ENCODE results near the gene SLC7A6OS.
"Not testable (repeated sequence)": the region's sequence is repeated elsewhere in the genome, so short reads cannot be mapped to it uniquely, and the experiment has no call there.

The SLC7A6OS gene

GRCh38 chr16:68298907-68299561, 11.7 kb downstream of the SLC7A6OS start:
- no peak for DNase-seq (ENCODE audit: low read depth)

GRCh38 chr16:68298312-68298711, 12.4 kb downstream of the SLC7A6OS start:
- DNase-seq (ENCODE audit: low read depth): no peak

- no peak for DNase-seq (ENCODE audit: low read depth)
Observed at GRCh38 chr16:68297908-68298307, 12.8 kb downstream of the SLC7A6OS start.

- no peak for DNase-seq (ENCODE audit: low read depth)
Observed at GRCh38 chr16:68296693-68297092, 14.1 kb downstream of the SLC7A6OS start.

- no peak for DNase-seq (ENCODE audit: low read depth)
Observed at GRCh38 chr16:68296291-68296690, 14.5 kb downstream of the SLC7A6OS start.

- DNase-seq (ENCODE audit: low read depth): no peak
Observed at GRCh38 chr16:68292425-68292824, 18.3 kb downstream of the SLC7A6OS start.

GRCh38 chr16:68291227-68291626, 19.5 kb downstream of the SLC7A6OS start:
- no peak for DNase-seq (ENCODE audit: low read depth)

GRCh38 chr16:68290450-68290849, 20.3 kb downstream of the SLC7A6OS start:
- DNase-seq (ENCODE audit: low read depth): no peak

GRCh38 chr16:68289621-68290329, 21.0 kb downstream of the SLC7A6OS start:
- DNase-seq (ENCODE audit: low read depth): peak; percentile 36

GRCh38 chr16:68289202-68289601, 21.5 kb downstream of the SLC7A6OS start:
- DNase-seq (ENCODE audit: low read depth): no peak

GRCh38 chr16:68288796-68289195, 21.9 kb downstream of the SLC7A6OS start:
- not testable (repeated sequence) for DNase-seq (ENCODE audit: low read depth)

- DNase-seq (ENCODE audit: low read depth): no peak
Observed at GRCh38 chr16:68288252-68288650, 22.5 kb downstream of the SLC7A6OS start.

- DNase-seq (ENCODE audit: low read depth): no peak
Observed at GRCh38 chr16:68287276-68288251, 23.2 kb downstream of the SLC7A6OS start.

GRCh38 chr16:68286153-68287074, 24.3 kb downstream of the SLC7A6OS start:
- DNase-seq (ENCODE audit: low read depth): no peak

- no peak for DNase-seq (ENCODE audit: low read depth)
Observed at GRCh38 chr16:68285683-68286082, 25.1 kb downstream of the SLC7A6OS start.

- no peak for DNase-seq (ENCODE audit: low read depth)
Observed at GRCh38 chr16:68284847-68285246, 25.9 kb downstream of the SLC7A6OS start.

- DNase-seq (ENCODE audit: low read depth): no peak
Observed at GRCh38 chr16:68283801-68284598, 26.7 kb downstream of the SLC7A6OS start.

GRCh38 chr16:68283346-68283745, 27.4 kb downstream of the SLC7A6OS start:
- DNase-seq (ENCODE audit: low read depth): no peak

GRCh38 chr16:68282064-68282452, 28.7 kb downstream of the SLC7A6OS start:
- no peak for DNase-seq (ENCODE audit: low read depth)

GRCh38 chr16:68281368-68282063, 29.2 kb downstream of the SLC7A6OS start:
- no peak for DNase-seq (ENCODE audit: low read depth)

All from activated T-cell treated with anti-CD3 and anti-CD28 coated beads for 1 hour (primary cell).